GM19438 (cell line): Measurements from ENCODE around the gene PBX2.
A peak's percentile ranks its signal among the peaks of the same experiment; 100 is the strongest.
"Not testable (repeated sequence)": the region's sequence is repeated elsewhere in the genome, so short reads cannot be mapped to it uniquely, and the experiment has no call there.

Experiments used
- ATAC-seq: cut with Tn5 transposase; IDR thresholded peaks from one replicate; pipeline ENCODE4 v1.9.1; 2021; ENCODE audit warnings: low read depth; ENCODE audit not compliant: unreplicated experiment

PBX2 gene

DNA sequence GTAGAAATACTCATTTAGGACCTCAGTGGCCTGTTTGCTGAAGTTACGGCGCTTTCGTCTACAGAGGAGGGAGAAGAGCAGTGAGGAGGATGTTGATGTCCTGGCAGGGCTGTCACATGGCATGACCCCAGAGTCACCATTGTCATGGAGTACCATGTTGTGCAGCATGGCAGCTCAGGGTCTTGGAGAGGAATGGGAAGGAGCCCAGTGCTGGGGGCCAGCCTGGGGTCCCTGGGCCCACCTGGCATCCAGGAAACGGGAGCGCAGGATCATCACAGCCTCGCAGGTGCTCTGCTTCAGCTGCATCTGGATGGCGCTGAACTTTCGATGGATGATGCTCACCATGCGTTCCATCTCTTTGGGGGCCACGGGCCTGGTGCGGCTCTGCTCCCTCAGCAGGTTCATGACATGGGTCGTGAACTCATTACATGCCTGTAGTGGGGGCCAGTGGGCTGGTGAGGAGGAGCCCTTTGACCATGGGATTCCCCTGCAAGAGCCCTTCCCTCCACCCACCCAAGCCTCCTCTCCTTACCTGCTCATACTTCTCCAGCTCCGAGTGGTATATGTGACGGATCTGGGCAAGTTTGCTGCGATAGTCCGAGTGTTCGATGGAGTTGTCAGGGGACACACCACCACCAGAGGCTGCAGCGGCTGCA is 2.1 kb downstream of the PBX2 start:
- not testable (repeated sequence) for ATAC-seq

DNA sequence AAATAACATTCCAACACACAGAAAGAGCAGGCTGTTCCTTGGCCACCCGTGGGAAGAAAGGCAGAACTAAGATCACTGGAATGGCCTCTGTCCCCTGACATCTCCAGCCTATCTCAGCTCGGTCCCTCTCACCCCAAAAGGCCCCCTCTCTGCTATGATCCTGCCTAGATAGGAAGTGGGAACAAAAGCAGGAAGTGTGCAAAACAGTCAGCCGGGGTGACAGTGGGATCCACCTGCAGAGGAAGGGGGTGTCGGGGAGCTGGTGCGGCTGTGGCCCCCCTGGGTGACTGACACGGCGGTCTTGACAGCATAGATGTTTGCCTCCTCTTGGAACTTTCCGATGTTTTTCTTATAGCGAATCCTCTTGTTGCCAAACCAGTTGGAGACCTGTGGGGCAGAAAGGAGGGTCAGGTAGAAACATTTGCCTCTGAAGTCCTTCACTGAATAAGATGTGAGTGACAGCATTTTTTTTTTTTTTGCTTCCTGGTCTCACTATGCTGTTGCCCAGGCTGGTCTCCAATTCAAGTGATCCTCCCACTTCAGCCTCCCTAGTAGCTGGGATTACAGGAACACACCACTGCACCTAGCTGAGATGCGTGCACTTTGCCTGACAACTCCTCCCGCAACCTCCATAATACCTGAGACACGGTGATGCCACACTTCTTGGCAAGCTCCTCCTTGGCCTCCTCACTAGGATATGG is 2.8 kb downstream of the PBX2 start:
- ATAC-seq, result no peak

DNA sequence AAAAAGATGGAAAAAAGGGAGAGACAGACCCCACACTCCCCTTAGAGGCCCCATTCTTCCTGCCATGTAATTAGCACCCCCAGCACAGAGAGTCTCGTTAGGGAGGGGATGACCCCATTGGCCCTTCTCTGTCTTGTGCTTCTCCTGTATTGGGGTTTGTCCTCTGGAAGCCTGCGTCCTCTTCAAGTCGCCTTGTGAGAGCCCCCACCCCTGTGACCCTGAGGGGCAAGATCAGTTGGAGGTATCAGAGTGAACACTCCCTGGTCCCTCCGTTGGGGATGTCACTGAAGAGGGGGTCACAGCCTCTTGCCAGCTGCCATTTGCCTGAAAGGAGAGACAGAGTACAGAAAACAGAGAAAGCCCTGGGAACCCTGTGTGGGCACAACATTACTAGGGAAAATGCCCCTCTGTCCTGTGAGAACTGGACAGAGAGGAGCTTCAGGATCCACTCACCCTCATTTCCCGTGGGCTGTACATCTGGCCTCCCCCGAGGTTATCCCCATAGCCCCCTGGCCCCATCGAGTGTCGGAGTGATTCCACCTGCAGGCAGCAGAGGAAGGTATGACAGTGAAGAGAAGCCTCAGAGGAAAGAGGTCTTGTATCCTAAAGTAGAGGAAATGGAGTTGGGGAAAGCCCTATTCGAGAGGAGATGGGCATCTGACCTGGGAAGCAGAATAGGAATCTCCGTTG is 3.7 kb downstream of the PBX2 start:
- ATAC-seq, result not testable (repeated sequence)

DNA sequence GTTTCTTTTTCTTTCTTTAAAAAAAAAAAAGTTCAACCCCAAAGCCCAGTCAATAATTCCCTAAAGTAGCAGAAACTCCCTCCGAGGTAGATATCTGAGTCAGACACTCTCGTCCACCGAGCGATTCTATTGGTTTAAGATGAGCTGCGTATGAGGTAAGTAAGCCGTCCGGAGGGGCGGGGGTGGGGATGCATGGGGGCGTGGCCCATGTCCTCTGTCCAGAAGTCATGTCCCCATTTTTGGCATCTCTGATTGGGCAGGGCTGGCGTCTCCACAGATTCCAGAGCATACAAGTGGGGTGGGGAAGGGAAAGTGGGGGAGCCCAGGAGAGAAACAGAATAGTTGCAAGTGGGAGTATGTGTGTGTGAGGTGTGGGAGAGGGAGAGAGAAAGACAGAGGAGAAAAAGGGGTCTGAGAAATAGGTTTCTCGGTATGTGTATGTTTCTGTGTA is 4.3 kb downstream of the PBX2 start:
- ATAC-seq, result not testable (repeated sequence)

DNA sequence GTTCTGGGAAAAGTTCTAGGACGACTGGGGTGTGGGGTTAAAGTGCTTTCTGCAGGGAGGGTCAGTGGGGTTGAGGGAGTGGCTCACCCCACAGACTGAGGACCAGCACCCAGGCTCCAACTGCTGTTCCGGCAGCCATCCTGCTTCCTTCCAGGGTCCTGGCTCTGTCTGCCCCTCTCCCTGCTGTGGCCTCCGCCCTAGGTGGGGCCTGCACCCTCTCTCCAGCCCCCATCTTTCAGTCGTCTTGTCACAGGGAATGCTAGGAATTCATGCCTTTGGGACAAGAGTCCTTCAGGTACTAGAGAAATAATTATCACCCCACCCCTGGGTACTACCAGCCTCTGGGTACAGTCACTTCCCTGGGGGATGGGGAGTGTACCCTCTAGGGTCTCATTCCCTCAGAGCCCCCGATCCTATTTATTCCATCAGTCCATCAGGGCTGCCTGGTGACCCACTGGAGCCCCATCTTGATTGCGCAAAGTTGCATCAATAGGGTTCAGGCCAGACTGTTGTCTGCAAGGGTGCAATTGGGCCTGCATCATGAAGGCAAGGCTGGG is 5.8 kb downstream of the PBX2 start, which contains the start of gene AGER:
AGER (minus strand) TSS at position 170 of the 557 bp plus-strand sequence; CDS start at position 139, 31 bp downstream.
- no peak for ATAC-seq

DNA sequence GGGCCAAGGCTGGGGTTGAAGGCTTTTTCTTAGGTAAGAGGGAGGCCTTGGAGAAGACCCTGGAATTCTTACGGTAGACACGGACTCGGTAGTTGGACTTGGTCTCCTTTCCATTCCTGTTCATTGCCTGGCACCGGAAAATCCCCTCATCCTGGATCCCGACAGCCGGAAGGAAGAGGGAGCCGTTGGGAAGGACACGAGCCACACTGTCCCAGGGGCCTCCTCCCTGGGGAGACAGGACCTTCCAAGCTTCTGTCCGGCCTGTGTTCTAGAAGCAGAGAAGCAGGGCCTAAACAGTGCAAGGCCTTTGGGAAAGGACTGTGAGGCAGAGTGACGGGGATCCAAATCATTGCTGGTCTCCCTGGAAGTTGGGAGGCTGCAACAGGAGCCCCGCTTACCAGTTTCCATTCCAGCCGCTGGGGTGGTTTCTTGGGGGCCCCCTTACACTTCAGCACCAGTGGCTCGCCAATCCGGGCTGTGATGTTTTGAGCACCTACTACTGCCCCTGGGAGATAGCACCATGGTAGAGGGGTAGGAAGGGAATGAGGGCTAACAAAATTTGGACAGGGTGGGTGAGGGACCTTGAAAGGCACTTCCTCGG is 6.4 kb downstream of the PBX2 start:
- no peak for ATAC-seq

DNA sequence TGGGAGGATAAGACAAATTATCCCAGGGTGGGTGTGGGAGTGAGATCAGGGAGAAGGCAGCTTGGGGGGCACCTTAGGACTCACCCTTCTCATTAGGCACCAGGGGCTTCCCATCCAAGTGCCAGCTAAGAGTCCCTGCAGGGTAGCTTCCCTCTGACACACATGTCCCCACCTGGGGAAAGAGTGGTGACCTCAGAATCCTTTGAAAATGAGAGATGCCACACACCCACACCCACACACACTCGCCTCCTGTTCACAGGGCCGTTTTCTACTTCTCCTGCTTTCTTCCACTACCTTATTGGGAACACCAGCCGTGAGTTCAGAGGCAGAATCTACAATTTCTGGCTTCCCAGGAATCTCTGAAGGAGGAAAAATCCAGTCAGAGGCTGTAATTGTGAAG is 7.0 kb downstream of the PBX2 start:
- ATAC-seq, result no peak

DNA sequence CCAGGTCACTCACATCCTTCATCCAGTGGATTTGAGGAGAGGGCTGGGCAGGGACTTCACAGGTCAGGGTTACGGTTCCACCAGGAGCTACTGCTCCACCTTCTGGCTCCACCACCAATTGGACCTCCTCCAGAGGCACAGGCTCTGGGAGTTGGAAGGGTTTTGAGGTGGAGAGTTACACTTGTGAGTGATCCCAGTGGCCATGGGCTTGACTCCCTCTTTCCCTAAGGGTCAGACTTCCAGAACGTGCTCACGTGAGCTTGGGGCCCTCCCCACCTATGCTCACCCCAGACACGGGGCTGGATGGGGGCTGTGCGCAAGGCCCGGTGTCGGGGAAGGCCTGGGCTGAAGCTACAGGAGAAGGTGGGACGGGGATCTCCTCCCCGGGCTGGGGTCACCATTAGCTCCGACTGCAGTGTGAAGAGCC is 7.4 kb downstream of the PBX2 start:
- ATAC-seq, result no peak

DNA sequence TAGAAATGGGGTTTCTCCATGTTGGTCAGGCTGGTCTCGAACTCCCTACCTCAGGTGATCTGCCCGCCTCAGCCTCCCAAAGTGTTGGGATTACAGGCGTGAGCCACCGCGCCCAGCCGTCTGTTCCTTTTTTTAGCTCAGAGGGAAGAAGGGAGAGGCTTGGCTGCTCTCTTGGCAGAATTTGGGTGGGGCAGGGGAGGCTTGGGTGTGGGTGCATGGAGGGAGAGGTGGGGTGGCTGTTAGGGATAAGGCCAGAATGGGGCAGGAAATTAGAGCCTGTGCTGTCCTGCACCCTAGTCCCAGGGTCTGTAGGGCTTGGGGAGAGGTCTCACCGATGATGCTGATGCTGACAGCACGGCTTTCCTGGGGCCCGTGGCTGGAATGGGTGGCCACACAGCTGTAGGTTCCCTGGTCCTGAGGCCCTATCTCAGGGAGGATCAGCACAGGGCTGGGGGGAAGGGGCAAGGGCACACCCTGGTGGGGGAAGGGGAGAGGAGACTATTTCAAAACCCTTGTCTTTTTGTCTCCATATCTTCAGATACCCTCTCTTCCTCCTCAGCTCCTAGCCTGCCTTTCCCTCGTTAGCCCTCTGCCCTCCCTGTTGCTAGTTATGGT is 8.0 kb downstream of the PBX2 start:
- no peak for ATAC-seq

DNA sequence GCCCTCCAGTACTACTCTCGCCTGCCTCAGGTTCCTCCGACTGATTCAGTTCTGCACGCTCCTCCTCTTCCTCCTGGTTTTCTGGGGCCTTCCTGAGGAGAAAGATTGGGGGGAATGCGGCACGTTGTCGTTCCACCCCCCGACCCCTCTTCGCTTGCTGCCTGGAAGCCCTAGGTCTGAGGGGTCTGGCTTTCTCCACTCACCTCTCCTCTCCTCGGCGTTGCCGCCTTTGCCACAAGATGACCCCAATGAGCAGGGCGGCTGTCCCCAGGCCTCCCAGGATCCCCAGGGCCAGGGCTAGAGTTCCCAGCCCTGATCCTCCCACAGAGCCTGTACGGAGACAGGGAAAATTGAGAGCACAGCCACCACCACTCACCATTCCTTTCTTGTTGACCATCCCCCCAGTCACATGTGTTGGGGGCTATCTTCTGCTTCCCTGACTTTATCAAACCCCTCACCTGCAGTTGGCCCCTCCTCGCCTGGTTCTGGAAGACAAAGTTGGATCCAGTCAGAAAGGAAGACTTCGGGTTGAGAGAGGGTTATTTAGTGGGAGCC is 8.8 kb downstream of the PBX2 start:
- ATAC-seq, result no peak

DNA sequence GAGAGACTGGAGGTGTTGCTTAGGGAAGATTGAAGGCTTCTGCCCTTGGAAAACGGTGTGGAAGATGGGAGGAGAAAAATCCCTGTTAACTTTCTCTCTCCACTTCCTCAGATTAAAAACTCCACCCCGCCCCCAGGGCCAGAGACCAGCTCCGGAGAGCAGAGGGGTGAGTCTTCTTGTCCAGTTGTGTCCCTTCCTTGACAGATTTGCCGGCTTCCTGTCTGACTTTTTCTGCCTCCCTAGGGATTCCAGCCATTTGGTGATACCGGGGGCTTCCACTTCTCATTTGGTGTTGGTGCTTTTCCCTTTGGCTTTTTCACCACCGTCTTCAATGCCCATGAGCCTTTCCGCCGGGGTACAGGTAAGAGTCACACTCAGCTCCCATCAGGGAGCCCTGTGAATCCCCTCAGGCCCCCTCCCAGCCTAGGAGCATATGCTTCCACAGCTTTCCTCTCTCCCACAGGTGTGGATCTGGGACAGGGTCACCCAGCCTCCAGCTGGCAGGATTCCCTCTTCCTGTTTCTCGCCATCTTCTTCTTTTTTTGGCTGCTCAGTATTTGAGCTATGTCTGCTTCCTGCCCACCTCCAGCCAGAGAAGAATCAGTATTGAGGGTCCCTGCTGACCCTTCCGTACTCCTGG is 10.1 kb downstream of the PBX2 start:
- ATAC-seq, result no peak

DNA sequence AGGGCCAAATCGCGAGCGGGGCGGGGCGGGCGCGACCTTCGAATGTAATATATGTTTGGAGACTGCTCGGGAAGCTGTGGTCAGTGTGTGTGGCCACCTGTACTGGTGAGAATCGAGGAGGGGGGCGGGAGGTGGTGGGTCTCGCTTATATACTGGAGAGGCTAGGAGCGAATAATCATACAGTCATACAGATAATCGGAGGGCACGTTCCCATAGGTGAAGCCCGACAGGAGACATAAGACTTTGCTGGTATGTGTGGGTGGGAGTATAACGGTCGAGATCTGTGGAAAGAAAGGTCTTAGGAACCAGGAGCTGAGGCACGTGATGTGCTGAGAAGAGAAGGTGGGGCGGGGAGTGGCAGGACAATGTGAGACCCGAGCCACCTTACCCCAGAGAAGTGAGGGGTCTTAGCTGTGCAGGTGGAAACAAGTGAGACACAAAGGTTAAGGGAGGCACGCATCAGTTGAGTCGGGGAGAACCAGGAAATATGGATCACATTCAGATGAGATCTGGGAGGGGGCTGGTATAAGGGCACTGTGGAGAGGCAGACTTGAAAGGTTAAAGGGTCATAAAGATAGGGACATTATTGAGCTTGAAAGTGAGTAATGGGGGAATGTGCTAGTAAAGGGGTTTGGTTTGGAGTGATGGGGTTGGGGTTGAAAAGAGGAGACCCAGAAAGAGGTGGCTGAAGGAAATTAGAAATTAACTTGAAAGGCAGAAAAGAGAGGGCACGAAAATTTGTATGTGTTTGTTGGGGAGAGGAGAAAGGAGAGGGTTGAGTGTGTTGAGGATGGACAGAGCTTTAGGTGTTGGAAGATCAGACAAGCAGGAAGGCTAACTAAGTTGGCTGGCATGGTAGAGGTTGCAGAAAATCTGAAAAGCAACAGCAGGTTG is 11.2 kb downstream of the PBX2 start:
- ATAC-seq, result no peak

DNA sequence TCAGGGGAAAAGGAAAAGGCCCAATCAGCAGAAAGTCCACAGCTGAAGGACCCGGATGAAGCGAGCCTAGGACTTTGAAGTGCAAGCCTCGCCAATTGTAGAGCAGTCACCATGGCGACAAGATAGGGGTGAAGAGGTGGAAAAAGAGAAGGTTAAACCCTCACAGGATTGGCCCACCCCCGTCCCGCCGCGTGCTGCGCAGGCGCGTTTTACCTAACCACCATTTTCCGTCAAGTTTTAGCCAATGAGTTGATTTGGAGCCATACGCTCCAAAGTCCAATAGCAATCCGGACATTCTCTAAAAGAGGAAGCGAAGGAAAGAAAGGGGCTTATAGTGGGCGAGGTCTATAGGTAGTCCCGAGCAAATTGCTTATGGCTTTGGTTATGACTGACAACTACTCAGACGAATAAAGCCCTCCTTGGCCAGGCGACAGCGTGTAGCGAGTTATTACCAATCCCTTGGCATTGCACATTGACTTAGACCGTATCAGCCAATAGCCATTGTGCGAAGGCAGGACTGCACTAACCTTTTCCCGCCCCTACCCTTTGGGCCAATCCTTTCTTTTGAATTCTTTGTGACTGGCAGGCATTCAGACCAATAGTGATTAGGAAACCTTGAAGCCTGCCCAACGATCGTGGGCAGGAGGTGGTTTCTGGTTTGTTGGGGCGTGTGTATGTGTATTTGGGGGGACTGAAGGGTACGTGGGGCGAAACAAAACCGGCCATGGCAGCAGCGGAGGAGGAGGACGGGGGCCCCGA is 12.0 kb downstream of the PBX2 start, which contains the start of gene RNF5:
RNF5 (plus strand) TSS at position 618 of the 759 bp plus-strand sequence; CDS start at position 725, 107 bp downstream.
- ATAC-seq, result peak; percentile 71

DNA sequence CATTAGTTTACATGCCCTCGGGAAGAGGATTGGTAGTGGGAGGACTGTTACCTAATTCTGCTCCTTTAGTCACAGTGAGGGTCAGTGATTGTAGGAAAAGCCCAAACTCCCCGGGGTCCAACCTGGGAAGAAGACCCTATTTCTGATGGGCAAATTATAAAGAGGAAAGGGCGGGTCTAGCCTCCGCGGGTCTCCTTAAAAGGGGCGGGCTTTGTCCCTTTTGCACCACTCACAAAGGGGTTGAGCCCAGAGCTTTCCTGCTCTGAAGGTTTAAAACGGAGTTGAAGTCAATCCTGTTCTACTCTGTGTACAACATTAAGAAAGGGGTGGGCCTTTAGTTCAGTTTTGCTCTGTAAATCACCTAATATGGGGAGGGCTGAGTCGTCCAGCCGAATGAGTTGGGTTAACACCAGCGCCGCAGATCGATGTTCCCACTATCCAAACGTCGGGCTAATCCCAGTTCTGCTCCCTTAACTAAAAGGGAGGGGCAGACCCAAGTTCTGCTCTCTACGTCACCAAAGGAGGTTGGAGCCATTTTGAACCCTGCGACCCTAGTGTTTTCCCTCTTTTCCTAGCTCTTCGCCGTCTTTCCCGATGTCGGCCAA is 12.7 kb downstream of the PBX2 start:
- ATAC-seq, result no peak

DNA sequence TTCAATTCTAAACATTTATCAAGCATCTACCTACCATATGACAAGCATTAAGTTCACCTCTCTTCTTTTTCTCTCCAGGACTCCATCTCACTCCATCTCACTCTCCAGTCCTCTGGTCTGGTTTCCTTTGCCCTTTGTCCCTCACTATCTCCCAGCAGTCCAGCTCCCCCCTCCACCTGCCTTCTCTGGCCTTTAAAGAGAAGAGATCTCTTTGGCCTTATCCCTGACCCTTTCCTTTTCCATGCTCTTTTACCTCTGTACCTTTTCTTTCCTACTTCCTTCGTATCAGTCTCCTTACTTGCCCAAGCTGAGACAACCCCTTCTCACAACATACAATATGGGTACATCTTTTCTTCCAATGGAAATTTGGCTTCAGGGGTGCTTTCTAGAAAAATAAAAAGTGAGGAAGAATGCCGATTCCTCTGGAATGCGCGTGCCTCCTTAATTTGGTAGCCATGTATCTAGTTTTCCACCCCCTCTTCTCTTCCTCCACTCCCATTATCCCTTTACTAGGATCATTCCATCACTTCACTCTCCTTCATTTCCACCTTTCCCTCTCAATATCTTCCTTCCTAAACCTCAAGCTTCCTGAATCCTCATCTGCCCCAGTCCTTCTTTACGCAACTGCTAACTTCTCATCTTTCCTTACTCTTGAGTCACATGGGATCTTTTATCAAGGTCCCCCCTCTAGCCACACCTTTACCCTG is 13.4 kb downstream of the PBX2 start:
- ATAC-seq, result no peak

DNA sequence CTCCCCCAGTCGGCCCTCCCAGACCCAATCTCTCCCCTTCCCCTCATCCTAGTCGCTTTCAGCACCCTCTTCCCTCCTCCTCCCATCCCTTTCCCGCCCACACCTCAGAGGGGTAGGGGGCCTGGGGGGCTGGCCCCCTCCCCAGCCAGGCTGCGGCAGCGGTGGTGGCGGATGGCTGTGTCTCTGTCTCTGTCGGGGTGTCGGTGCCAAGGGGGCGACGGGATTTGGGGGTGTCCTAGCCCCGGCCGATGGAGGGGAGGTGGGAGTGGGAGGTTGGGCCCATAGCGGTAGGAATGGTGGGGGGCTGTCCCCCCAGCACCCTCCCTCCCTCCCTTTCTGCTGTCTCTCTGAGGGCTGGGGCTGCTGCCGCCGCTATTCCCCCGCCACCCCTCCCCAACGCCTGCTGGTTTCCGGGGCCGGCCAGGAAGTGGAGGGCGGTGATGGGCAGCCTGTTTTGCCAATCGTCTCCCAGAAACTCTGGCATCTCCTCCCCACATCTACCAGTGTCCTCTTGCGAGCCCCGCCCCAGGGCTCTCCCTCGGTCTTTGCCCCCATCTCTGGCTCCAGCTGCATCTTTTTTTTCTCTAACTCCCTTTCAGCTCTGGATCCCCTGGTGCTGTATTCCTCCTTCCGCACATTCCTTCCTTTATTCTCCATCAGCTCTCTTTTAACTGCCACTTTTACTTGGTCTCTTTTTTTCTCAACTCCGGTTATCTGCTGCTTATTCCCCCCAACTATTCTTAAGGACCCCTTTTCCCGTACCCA is 14.1 kb downstream of the PBX2 start, which contains the start of gene AGPAT1:
AGPAT1 (minus strand) TSS at position 374 of the 765 bp plus-strand sequence. CDS start 4,588 bp downstream, outside the sequence.
- ATAC-seq, result peak; percentile 39
